ENCODE measurements around the gene PA2G4. TPM values are rescaled to one million over a fixed set of nuclear protein-coding genes. Genes with fewer than 3 reads are reported as not detected.
"Not testable (repeated sequence)": the region's sequence is repeated elsewhere in the genome, so short reads cannot be mapped to it uniquely, and the experiment has no call there.

Gene PA2G4
- total RNA-seq, 1 donor from 2014 or later: 88.2 TPM

- DNase-seq: no peak
Measured at GRCh38 chr12:56101045-56101444, 3.3 kb upstream of the PA2G4 start.

DNA sequence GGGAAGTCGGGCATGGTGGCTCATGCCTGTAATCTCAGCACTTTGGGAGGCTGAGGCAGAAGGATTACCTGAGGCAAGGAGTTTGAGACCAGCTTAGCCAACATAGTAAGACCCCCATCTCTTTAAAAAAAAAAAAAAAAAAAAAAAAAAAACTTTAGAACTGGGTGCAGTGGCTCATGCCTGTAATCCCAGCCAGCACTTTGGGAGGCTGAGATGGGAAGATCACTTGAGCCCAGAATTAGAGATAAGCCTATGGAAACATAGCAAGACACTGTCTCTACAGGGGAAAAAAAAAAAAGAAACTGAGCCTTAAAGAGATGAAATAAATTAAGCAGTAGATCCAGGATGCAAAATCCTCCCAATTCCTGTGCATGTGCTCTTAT, 1.7 kb upstream of the PA2G4 start:
- no peak for DNase-seq

- DNase-seq: no peak
Measured at GRCh38 chr12:56103066-56103711, 1.2 kb upstream of the PA2G4 start.

DNA sequence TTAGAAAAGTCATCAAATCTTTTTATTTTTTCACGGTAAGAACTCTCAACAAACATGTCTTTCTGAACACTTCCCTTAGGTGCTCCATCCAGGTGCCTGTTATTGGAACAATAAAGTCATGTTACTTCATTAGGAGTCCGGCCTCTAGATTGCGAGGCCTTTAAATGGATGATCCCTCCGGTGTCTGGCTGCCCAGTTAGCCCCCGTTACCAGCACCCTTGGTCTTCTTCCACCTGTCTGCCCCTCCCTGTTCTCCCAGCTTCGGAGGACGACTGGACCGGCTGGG, 593 bp upstream of the PA2G4 start:
- no peak for DNase-seq

DNA sequence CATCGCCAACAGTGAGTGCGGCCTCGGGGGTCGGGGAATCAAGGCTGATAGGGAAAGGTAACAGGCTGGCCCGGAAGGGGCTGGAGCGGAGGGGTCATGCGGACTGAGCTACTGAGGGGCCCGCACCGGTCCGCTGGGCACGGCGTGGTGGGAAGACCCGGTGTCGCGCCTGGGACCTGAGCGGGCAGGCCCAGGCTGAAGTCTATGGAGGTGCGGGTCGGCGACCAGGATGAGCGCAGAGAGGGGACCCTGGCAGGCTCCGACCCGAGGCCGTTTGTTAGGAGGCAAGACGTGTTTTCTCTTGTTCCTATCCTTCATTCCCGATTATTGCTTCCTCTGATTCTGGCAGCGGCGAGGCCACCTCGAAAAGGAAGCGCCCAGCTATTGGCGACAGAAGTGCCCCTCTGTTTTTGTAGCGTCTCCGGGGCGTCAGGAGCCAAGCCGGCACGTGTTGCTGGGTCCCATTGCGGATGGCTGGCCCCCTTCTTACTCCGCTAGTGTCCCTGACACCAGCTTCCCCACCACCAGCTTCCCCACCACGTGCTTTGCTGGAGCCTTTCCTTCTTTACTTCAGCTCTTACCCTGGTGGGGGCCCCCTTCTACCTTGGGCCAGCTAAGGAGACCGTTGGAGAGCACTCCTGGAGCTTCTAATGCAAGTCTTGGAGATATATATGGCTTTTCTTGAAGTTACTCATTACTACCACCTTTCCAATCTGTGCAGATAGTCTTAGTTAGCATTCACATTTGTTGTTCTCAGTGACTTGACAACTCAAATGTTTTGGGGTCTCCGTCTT, 653 bp downstream of the PA2G4 start:
- no peak for DNase-seq

GRCh38 chr12:56105609-56105902, 1.2 kb downstream of the PA2G4 start:
- DNase-seq: no peak

- no peak for DNase-seq
Measured at GRCh38 chr12:56107242-56107641, 2.9 kb downstream of the PA2G4 start.

- DNase-seq: peak; percentile 12
Measured at GRCh38 chr12:56110571-56110970, 6.2 kb downstream of the PA2G4 start.

GRCh38 chr12:56114084-56114483, 9.7 kb downstream of the PA2G4 start:
- DNase-seq: no peak

DNA sequence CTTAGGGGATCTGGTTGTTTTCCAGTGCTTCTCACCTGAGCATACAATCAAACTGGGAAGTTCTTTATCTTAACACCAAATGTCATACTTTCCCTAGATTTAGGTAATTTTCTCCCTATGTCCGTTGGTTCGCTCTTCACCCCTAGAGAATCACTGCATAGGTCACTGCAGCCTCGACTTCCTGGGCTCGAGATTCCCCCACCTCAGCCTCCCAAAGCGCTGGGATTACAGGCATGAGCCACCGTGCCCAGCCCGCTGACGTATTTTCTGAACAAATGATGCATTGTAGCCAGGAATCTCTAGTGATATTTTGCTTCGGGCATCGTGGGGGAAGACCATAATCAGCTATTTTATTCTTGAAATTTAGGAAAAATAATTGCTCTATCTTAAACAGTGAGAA, 11.0 kb downstream of the PA2G4 start:
- peak; percentile 22 for DNase-seq

GRCh38 chr12:56116267-56117081, 12.1 kb downstream of the PA2G4 start, which contains the start of gene RPL41:
RPL41 (plus strand) TSS chr12:56116633.
- DNase-seq: peak; percentile 96

DNA sequence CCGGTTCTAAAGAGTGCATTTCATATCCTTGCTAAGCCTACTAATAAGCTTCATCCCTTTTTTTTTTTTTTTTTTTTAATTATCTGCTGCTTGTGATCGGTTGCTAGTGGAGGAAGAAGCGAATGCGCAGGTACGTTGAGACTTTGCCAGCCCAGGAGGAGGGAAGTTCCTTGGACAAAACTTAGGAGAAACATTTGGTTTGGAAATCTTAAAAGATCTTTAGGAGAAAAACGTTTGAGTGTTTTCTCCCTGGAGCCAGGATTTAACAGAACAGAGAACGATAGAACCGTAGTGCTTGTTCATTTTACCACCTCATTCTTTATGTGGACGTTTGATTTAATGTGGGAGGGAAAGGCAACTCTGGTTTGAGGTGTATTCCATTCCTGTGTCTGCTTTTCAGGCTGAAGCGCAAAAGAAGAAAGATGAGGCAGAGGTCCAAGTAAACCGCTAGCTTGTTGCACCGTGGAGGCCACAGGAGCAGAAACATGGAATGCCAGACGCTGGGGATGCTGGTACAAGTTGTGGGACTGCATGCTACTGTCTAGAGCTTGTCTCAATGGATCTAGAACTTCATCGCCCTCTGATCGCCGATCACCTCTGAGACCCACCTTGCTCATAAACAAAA, 12.8 kb downstream of the PA2G4 start:
- DNase-seq: not testable (repeated sequence)

DNA sequence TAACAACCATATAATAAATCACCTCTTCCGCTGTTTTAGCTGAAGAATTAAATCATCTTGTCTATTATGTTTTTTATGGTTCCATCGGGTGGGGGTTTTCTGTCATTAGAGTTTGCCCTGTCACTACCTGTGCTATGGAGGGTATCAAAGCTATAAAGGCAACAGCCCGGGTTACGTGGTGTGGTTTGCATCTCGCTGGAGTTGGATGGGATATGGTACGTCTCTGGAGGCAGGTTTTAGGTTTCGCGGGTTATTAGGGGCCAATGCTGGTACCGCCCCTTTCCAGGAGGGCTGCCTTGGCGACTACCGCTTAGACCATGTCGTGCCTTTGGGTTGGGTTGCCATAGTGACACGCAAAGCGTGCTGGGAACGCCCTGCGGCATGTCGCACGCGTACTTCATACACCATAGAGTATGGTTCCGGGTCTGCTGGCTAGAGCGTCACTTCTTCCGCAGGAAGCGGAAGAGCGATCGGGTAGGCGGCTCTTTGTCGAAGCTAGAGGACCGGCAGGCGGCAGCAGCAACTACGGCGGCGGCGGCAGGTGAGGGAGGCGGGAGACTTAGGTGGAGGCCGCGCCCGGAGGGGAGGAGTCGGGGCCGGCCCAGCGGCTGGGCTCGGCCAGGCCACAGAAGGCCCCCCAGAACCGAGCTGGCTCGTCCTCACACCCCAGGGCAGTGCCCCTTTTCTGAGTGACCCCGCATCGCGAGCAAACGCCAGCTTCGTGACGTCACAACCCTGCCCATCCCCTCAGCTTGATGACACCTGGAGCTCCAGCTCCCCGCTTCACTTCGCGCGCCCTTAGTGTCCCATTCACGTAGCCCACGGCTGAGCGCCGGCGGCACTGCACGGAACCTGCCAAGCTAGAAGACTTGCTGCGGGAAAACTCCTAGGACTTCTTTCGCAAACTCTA, 13.7 kb downstream of the PA2G4 start, which contains the start of gene ZC3H10:
Gene ZC3H10, plus strand, starts transcription at position 489 of the 910 bp plus-strand sequence. CDS start 2,297 bp downstream, outside the sequence.
- DNase-seq: peak; percentile 99

- no peak for DNase-seq
Measured at GRCh38 chr12:56118688-56119357, 14.5 kb downstream of the PA2G4 start.

DNA sequence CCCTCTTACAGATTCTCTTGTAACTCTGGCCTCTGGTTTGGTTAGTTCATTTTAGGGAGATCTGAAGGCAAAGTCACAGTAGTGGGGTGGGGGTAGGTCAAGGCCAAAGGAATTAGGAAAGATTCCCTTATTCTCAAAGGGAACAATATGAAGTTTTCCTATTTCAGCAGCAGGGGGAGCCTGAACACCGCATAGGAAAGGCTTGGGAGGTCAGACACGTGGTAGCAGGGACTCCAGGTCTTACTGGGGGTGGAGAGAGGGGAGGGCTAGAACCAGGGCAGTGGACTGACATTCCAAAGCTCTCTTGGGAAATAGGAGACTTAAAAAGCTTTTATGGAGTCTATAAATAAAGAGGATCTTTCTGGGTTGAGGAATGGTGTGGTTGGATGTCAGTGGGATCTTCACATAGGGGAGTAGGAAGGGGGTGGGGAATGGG, 15.0 kb downstream of the PA2G4 start:
- DNase-seq: peak; percentile 91

DNA sequence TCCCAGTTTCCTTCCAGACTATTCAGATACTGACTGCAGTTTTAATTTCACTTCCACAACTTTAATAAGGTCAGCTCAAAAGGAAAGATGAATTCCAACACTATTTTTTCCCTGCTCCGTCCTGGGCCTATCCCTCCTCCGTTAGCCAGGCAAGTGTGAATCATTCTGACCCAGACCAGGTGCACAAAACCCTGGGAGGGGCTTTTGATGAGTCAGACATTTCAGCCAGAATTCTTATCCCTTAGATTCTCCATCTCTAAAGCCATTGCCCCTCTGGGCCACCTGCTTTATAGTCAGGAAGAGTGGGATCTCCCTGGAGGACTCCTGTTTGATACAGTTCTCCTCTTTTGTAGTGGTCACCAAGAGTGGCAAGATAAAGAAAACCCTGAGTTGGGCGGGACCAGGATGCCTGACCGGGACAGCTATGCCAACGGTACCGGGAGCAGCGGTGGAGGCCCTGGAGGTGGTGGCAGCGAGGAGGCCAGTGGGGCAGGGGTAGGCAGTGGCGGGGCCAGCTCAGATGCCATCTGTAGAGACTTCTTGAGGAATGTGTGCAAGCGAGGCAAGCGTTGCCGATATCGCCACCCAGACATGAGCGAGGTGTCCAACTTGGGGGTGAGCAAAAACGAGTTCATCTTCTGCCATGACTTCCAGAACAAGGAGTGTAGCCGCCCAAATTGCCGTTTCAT, 15.9 kb downstream of the PA2G4 start:
- no peak for DNase-seq

GRCh38 chr12:56121204-56121870, 17.0 kb downstream of the PA2G4 start:
- DNase-seq: no peak

DNA sequence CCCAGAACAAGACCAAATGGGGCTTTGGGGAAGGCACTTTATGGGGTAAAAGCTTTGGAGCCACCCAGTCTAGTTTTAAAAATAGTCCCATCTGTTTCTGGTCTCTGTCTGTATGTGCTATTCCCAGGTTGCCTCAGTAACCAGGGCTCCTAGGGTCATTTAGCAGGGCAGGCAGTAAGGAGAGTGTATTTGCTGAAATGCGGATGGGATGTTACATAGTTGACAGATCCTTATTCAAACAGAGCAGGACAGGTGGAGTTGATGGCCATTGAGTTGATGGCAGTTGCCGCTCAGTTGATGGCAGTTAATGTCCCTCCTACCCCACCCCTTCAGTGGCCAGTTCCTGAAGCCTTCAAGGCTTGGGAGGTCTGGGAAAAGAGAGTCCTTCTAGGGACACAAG, 18.3 kb downstream of the PA2G4 start:
- no peak for DNase-seq

- DNase-seq: no peak
Measured at GRCh38 chr12:56124133-56124532, 19.8 kb downstream of the PA2G4 start.

DNA sequence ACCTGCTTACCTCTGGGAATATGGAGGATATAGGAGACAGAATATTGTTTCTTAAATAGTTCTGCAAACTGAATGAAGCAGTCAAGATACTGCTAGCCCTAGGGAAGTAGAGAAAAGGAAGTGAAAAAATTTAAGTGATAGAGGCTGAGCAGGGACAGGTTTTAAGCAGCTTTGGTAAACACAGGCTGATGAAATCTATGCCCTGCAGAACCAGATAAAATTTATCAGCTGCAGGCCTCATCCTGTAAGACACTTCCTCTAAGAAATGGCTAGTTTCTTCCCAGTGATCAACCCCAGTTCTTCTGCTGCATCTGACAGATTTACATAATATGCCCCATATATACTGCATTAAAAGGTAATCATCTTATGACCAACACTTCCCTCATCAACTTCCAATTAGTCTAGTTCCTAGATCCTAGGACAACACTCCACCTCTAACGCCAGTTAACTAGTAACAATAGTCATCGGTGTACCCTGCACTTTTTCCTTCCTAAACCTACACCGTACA, 22.4 kb downstream of the PA2G4 start:
- no peak for DNase-seq
